HG03469 (cell line): ENCODE data around the gene DMD.

Experiments used
- ATAC-seq: cut with Tn5 transposase; IDR thresholded peaks from one replicate; pipeline ENCODE4 v1.9.1; 2021; ENCODE audit warnings: mild to moderate bottlenecking, moderate library complexity, moderate number of reproducible peaks; ENCODE audit not compliant: unreplicated experiment

The DMD gene

DNA sequence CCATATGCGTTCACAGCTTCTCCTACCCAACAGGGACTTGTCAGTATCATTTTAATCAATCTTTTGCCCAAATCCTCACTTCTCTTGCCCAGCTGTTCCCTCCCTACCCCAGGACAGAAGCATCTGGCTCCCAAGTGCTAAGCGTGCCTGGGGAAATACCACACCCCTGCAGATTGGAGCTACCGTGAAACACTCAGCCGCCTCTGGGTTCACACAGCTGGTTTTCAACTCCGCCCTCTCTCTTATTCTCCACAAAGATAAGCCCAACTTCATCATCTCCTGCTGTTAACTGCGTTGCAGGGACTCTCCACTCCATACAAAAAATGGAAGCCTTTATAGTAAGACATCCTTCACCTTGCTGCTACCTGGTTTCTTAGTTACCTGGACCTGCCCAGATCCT is 1992.2 kb downstream of the DMD start:
- no peak for ATAC-seq

DNA sequence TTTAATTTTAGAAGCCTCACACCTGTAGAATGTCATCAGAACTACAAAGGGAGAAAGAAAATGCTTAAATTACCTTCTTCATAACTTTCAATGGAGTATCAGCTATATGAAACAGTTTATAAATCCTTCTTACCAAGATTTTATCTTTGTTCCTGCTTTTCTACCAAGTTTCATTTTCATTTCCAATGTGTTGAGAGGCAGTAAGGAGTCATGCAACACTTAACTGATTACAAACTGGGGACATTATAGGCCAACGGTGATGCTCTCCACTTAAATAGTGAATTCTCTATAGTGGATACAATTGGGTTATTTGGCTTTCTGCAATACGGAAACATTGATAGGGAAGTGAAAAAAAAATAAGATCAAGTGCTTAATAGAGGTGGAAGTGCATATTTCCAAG is 1994.3 kb downstream of the DMD start:
- no peak for ATAC-seq

DNA sequence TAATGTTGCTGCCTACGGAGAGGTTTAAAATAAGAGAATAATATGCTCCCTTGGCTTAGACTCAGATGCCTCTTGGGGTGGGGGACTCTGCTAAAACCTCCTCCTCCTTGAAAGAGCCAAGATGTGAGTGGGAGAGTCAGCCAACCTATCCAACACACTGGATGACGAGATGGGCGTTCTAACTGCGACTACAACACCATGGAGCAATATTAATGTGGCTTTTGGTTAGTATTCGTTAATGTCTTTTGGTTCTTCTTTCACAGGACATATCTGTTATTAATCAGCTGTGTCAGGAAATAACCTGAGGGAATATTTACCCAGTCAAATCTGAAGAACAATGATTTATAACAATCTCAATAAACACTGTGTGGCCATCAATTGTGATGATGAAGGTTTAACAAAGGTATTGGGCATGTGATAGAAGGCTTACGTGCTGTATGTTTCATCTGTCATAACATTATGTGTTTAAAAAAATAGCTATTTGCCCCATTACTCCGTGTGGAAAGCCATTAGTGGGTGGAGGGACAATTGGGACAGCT is 1996.0 kb downstream of the DMD start:
- no peak for ATAC-seq

DNA sequence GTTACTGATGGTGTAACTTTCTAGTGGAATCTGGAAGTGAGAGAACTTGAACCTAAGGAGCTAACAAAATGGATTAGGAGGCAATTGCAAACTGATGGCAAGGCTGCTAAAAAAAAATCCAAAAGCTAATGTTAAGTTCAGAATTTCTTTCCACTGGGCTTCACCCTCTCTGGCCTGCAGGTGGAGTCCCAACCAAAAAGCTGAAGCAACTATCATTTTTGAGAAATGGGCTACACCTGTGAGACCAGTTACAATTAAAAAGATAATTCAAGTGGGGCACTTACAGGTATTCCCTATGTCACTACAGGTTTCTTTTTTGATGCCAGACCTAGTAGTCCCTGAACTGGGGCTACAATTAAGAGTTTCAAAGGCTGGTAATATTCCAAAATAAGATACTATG is 1997.4 kb downstream of the DMD start:
- ATAC-seq: no peak

DNA sequence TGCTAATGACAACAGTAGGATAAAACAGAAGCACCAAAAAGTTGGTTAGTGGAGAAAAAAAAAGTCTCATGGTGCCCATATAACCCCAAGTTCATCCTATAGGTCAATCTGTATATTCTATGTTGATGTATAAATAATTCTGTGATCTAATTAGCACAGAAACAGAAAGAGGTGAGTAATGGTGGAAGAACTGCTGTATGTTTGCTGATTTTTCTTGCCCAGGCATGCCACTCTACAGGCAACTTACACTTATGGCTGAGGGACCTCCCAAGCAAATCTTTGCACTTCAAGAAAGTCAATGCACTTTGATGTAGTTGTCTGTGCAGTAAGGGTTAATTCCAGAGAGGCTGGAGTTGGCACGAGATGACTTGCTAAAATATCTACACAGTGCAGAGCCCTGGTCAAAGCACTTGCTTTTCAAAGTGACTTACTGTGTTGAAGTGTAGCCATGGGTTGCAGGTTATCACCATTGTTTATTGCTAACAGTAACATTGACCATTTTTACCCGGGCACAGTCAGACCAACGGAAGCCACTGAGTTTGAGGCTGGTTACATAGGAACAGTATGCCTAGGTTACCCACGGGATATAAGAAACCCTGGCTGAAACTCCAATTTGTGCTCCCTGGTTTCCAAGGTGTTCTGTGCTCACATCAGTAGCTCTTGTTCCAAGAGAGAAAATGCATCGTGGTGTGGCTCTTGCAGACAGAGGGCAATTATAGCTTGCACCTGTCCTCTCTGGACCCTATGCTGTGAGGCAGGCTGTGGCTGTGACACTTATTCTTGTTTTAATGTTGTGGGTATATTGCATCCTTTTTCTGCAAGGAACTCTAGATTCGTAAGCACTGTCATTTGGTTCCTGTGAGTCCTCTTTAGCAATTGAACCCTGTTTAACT is 1998.2 kb downstream of the DMD start:
- ATAC-seq: no peak

DNA sequence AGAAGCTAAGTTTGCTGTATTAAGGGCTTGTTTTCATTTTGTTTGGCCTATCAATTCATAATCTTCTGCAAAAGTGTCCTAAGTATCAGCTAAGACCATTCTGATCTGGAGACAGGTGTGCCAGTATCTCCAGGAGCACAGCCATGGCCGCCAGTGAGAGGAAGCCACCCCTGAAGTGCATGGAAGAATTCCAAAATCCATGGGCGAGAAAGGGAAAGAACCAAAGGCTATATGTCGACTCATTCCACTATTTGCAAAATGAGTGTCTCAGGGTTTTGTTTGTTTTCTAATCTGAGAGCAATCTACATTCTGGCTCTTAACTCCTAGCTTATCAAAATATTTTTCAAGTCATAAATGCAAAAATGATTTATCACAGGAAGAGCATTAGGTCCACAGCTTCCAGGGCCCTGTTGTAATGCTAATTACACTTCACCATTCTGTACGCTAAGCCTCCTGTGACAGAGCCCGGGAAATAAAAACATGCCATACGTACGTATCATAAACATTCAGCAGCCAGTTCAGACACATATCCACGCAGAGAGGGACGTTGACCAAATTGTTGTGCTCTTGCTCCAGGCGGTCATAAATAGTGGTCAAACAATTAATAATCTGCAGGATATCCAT is 2002.2 kb downstream of the DMD start:
- ATAC-seq: no peak

DNA sequence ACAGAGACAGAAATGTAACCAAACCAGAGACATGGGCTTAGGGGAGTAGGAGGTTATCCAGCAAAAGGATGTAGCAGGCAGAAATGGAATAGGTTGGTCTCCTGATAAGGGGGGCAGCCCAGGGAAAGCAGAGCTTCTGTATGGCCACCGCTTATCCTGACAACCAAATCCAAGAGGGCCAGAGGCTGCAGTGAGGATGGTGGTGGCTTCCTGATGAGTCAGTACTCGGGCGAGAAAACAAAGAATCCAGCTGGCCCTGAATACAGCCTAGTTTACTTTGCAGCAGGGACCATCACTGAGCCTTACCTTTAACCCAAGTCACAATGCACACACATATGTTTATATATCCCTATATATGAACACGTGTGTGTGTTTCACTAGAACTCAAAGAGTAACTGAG is 2009.8 kb downstream of the DMD start:
- ATAC-seq: no peak

DNA sequence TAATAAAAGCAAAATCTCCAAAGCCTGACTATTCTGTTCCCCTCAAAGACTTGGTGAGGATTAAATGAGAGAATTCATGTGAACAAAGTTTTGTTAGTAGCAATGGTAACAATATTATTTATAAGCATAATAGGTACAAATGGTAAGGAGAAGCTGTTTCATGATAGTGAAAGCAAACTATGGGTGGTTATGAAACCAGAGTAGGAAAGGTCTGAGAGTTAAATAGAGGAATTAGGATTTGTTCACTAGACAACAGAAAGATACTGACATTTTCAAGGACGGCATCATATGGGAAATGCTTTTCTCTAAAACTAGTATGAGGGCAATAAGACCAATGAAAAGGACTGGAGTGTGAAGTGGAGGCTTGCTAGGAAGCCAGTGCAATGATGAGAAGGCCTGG is 2010.9 kb downstream of the DMD start:
- ATAC-seq: no peak

DNA sequence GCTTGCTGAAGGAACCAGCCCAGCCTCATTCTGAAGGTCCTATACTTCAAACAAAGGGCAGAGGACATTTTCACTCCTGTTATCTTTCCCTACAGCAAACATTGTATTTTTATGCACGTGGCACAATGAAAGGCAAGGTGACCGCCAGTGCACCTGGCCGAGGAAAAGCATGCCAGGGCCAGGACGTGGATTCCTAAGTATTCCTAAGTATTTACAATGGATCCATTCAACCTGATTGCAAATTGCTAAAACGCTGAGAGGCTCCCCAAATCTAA is 2011.6 kb downstream of the DMD start:
- no peak for ATAC-seq

DNA sequence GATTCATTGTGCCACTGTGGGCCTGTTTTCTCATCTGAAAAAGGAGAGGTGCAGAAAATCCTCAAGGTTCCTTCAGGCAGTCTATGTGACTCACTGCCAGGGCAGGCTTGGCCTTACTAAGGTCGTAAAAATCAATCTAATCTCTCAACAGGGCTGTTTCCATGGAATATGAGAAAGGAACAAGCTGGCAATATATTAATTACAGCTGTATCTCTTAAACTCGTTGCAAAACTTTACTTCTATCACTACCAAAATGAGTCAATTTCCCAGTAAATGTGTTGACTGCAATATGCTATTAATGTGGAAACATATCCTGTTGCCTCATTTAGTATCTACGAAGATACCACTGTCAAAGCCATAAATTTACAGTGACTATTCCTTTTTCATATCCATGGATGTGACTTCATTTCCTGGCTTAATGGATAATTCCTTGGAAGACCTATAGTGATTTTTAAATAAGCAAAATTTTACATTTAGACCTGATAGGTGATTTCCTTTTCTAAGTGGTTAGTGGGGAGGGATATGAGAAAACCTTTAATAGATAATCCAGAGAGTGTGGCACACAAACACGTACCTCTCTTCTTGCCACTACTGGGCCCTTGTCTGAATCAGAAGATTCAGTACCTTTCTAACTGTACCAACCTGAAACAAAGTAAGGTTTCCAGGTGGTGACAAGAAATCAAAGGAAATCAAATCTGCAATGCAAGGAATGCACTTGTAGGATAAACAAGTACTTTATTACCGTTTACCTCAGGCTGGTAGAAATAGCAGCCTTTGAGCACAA is 2012.1 kb downstream of the DMD start:
- no peak for ATAC-seq

DNA sequence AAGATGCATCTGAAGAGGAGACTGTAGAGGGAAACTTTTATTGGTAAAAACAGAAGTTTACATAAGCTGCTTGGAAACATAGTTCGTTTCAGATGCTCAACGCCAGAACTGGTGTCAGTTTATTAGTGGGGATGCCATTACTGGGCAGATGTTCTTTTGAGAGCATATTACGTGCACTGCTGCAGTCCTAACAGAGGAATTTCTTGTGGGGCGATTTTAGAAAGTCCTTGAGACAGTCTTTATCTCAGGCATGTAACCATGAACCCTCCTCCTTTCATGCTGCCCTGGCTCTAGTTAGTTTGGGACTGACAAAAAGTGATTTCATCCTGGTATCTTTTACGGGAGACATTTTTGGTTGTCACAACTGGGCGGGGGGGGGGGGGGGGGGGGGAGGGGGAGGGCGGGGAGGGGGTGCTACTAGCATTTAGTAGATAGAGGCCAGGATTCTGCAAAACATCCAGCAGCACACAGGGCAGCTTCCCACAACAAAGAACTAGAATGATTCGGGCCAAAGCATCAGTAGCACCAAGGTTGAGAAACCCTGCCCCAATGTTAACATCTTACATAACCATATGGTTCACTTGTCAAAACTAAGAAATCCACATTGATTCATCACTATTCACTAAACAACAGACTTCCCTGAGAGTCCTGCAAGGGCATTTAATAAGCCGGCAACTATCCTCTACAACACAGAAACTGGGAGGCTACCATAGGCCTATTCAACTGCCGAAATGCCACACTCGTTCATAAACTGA is 2021.0 kb downstream of the DMD start:
- no peak for ATAC-seq

DNA sequence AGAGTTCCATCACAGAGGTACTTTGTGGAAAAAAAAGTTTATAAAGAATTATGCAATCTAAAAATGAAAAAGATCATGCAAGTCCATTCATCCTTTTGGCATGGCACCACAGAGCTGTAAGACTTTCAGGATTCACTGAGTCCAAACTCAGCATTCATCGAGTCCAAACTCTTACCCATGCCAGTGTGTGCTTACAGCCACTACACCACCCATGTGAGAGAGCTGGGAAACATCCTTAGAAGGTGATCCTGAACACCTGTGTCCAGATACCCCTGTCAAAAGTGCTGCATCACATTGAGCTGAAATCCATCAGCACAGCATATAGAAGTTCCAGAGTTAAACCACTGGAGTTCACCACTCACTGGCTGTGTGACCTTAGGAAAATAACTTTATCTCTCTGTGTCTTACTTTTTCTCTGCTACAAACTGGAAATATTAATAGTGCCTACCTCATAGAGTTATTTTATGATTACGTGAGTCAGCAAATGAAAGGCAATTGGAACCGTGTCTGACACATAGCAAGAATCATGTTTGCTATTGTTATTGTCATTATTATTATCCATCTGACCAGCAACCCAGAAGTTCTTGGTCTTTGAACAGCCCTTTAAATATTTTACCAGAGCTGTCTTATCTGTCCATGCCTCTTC is 2024.5 kb downstream of the DMD start:
- ATAC-seq: no peak

DNA sequence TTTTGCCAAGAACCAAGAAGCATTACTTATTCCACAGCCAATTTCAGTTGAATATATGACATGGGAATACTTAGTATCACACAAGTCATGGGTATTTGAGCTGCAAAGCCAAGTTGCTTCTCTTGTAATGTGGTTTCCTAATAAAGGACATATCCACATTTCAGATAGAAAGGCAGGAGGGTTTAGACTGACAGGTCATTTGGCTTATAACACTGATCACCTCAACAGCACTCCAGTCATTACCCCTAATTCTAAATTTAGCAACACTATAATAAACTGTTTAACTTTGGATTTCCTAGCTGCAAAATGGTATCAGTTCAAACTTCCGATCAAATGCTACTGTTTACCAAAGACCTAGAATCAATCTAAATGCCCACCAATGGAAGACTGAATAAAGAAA is 2025.5 kb downstream of the DMD start:
- no peak for ATAC-seq

DNA sequence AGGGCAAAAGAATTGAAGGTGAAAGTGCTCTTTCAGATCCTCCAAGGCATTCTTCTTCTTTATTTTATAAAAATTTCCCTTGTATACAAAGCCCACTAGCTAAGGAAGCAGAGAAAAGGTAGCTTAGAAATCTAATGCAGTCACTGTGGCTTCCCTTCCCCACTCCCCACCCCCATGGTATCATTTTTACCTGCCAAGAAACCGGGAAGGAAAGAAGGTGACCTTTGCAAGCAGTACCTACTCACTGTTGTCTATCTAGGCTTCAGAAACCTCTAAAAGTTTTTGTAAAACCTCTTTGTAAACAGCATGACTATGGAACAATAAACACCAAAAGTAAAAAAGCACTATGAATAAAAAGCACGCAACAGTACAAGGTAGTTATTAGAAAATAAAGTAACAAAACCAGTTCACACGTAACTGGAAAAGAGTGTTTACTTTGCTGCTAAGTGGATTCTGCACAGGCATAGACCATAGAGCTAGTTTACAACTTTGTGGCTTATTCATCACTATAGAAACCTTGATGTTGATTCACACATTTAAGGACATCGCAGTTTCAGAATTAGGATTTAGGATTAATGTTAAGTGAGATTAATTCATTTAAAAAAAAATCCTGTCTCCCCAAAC is 2029.9 kb downstream of the DMD start:
- no peak for ATAC-seq

DNA sequence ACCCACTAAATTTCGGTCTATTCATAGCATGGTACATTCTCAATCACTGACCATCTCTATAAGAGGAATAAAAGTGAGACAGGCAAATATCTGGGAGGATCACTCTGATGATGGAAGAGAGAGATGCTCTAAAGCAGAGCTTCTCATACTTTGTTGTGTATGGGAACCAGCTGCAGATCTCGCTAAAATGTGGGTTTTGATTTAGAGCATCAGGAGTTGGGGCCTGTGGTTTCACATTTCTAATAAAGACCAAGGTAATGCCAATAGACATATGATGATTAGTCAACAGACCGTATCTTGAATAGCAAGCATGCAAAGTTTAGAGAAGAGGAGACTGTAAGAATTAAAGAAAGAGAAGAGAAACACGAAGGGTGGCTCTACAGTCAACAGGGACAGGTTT is 2032.1 kb downstream of the DMD start:
- no peak for ATAC-seq

DNA sequence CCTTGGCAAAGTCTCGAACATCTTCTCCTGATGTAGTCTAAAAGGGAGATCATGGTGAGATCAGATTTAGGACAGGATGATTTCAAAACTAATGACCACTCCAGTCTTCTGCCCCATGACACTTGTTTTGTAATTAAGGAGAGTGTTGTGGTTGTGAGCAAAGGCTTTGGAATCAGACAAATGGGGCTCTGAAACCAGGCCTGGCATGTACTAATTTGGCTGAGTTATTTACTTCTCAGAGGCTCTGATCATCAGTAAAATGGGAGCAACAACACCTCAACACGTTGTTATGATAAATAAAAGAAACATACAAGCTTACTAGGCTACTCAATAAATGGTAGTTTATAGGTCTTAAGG is 2032.6 kb downstream of the DMD start:
- ATAC-seq: no peak

DNA sequence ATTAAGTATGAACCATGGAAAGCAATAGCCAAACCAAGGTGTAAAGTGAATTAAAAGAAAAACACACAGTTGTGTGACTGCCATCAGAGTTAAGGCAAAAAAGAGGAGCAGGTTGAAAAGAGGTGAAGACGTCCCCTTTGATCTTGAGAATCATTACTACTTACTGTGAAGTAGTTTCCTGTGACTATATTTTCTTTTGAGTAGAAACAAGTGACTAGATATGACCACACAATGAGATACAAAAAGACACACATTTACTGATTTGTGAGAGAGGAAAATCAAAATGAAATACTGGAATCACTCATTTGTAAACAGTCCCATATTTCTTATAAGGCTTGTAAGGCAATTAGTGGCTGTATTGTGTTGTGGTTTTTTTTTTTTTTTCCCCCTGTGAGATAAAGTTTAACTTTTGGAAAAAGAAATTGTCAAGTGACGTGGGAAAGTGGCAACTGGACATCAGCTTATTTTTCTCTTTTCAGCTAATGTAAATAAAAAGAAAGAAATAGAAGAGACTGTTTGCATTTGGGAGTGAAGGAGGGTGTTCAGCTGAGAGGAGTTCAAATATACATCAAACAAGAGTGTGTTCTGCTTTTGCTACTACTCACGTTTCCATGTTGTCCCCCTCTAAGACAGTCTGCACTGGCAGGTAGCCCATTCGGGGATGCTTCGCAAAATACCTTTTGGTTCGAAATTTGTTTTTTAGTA is 2033.1 kb downstream of the DMD start:
- no peak for ATAC-seq

DNA sequence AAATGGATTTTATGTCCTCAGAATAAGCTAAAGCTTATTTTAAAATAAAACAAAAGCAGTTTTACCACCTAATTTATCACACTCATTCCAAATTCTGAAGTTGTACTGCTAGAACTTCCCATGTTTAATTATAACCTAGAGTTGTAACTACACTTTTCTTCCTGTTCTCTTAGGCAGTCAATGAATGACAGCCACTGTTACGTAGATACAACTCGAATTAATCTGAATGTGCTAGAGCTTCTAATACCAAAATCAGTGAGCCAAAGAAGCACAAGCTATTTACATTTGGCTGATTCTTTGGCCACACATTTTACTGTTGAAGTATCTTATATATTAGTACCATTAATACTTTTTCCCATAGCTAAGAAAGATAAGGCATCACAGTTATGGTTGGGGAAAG is 2040.6 kb downstream of the DMD start:
- no peak for ATAC-seq

DNA sequence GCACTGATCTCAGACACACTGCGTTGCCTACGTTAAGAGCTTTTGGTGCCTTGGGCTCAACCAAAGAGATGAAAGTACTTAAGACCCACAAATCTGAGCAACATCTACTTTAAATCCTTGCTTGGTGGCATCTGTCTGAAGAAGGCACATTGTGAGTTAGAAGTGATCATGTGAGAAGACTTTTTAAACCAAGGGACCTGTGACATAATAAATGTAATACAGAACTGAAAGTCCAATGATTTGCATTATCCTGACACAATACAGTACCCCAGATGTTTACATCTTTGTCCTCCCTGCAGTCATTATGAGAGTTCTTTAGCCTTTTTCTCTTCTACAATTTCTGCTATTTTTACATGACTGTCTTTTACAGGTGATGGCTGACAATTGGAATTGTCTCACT is 2042.8 kb downstream of the DMD start:
- peak; percentile 99 for ATAC-seq

DNA sequence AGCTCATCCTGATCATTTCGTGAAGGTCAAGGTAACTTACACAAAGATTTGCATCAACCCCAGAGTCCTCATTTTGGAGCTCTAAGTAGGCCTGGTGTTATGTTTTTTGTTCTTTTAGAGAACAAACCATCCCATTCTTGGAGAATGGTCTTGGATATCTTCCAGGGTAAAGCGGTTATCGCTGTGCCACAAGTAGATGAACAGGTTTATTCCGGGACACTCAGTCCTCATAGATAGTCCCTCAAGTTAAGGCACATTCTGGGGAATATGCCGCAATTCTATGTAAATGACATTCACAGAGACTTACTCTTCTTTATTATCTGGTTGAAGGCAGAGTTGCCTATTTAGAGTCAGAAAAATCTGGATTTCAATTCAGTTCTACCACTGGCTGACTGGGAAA is 2044.5 kb downstream of the DMD start:
- no peak for ATAC-seq
